NCI-H774 (cell line): ENCODE measurements around the gene GPR39.

Source experiments
- DNase-seq: peaks from one replicate; lab custom pipeline; 2025; lab: John Stamatoyannopoulos, UW

Gene GPR39

DNA sequence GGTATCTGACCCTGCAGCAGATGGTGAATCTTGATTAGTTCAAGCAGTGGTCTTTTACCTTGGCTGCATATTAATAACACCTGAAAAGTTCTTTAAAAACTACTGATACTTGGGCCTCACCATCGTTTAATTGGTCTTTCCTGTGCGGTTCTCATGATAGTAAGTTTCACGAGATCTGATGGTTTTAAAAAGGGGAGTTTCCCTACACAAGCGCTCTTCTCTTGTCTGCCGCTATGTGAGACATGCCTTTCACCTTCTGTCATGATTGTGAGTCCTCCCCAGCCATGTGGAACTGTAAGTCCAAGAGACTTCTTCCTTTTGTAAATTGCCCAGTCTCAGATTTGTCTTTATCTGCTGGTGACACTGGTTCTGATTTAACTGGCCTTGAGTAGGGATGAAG is 151.1 kb downstream of the GPR39 start:
- no peak for DNase-seq

DNA sequence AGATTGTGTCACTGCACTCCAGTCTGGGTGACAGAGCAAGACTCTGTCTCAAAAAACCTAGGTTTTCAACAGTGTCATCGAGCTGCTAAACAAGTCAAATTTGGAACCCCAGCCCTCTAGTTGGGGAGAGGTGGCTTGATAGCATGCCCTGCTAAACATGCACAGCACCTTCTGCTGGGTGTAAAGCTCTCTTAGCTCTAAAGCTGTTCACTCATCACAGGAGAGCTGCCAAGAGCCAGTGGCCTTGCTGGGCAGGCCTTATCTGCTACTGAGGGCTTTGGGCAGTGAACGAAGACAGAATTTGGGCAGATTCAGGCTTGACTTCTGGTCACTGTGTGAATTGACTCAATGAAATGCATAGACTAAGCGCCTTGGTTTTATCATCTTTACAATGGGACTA is 152.1 kb downstream of the GPR39 start:
- DNase-seq = no peak

DNA sequence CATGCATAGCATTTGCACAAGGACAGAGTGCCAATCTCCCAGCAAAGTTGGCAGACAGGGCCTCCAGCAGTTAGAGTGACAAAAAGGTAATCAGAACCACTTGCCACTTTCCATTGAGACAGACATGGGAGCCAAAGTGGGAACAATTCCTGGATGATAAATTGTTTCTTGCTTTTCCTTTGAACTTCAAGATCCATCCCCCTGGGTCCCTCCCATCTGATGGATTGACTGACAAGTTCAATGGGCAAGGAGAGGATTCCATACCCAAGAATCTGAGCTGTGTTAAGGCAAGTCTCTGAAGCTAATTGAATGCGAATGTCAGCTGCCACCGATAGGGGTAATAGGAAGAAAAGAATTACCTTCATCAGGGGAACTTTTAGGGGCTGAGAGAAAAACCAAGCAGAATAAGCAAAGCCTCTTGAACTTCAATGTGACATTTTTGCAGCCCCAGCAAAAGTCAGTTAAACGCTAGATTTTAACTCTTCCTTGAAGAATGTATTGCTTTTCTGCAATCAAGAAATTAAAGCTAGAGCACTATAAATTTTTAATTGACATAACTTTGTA is 156.9 kb downstream of the GPR39 start:
- no peak for DNase-seq

DNA sequence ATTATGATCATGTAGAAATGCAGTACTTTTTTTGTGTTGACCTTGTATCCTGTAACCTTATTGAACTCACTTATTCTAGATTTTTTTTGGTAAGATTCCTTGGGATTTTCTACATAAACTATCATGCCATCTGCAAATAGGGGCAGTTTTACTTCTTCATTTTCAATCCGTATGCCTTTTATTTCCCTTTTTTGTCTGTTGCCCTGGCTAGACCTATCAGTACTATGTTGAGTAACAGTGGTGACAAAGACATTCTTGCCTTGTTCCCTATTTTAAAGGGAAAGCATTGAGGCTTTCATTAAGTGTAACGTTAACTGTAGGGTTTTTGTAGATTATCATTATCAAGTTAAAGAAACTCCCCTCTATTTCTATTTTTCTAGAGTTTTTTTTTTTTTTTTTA is 161.1 kb downstream of the GPR39 start:
- no peak for DNase-seq

DNA sequence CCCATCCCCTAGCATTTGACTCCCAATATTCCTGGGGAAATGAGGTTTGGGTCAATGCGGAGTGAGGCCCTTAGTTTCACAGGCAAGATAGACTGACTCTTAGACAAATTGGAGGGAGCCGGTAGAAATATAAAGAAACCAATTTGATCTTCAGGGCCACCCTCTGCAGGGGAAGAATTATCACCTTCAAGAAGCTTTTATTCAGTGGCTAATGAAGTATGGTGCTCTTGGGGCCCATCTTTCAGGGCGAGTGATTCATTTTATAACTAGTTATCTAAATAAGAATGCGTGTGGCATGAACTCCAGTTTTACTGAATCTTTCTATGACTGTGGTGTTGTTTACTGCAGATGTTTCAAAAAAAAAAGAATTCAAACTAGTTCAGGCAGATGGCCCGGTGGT is 165.0 kb downstream of the GPR39 start:
- DNase-seq = no peak

DNA sequence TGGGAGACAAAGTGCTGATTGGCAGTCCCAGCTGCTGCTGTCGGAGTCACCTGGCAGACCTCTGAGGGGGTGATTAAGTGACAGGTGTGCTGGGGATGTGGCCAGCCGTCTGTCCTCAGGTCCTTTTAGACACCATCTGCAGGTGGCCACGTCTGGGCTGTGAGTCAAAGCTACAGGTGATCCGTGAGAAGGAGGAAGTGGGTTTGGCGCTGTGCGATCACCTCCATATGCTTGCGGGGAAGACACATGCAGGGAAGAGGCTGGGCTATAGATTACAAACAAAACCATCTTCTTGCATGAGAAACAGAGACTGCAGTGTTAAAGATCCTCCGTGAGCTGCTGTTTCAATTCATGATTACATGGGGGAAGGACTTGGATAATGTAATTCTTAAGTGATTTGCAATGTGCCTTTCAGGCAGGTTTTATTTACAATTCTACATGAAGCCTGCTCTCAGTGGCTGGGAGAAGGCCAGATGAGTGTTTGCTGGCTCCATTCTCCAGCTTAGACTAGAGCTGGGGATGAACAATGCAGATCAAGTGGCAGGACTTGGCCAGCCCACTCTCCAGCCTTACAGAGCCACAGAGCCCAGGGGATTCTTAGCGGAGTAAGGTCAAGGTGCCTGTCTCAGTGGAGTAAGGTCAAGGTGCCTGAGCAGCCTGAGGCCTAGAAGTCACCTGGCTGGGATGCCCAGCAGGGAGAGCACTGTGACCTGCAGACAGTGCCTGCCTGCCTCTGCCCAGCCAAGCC is 165.6 kb downstream of the GPR39 start:
- peak; percentile 95 for DNase-seq

DNA sequence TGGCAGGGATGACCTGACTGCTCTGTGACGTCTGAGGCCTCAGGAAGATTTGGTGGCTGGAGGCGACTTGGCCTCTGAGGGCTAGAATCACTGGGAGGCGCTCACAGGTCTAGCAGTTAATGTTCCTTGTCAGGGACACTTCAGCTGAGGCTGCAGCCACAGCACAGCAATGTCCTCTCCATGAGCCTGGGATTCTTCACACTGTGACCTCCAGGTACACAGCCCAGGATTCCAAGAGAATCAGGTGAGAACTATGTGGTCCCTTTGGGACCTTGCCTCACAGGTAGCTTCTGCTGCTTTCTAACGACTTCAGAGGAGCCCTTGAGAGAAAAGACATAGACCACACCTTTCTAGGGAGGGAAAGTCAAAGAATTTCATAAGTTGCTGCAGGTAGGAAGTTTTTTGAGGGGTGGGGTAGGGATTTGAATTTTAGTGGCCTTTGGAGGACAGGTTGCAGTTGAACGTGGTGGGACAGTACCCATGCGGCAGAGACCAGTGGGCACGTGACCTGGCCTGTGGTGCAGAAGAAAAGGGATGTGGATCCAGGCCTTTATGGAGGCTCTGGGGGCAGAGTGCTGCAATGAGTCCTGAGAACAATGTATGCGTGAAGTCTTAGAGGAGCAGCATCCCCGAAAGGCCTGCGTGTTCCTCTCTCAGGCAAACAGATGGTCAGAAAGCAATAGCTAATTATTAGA is 167.2 kb downstream of the GPR39 start:
- DNase-seq = no peak

DNA sequence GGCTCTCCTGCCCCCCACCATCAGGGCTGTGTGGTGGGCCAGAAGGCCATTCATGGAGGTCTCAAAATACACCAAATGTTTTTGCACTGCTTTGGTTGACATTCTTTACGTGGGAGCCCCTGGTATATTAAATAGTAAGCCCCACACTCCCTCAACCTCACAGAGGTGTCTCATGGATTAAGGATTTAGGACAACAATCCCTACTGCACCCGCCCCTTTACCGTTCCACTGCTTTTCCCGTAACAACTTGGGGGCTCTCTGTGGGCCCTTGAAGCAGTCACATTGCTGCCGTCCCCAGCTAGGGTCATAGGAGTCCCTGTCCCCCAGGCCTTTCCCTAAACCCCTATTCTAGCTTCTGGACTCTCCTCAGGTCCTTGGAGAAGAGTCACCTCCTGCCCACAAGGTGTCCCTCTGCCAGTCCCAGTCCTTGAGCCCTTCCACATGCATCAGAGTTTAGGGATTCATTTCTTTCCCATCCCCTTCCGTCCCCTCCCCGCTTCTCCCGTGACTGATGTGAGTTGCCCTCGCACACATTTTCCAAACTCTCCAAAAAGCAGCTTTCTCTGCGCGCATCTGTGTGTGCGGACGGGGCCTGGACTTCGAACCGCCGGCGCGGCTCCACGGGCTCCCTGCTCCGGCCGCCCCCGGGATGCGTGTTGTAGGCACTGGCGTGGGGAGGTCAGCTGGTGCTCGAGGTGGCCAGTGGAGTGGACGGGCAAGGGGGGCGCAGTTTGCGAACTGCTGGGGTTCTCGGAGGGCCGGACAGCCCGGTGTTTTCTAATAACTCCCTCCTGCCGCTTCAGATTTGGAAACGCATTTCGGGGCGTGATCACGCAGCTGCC is 168.6 kb downstream of the GPR39 start:
- DNase-seq = no peak

DNA sequence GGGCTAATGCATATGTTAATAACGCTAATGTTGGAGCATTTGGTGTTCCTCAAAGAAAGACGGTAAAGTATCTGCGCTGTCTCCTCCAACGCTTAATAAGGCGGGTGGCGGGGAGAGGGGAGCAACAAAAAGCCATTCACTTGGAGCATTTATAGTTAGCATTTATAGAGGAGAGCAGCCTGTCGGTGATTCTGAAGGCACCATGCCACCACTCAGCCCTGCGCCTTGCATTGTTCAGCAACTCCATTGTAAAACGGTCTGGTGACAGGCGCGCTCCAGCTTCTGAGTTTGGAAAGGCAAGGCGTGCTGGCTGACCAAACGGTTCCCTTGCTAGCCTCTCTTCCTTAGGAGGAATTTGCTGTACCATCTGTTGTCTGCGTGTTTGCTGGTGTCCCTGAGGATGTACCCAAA is 169.5 kb downstream of the GPR39 start:
- no peak for DNase-seq

DNA sequence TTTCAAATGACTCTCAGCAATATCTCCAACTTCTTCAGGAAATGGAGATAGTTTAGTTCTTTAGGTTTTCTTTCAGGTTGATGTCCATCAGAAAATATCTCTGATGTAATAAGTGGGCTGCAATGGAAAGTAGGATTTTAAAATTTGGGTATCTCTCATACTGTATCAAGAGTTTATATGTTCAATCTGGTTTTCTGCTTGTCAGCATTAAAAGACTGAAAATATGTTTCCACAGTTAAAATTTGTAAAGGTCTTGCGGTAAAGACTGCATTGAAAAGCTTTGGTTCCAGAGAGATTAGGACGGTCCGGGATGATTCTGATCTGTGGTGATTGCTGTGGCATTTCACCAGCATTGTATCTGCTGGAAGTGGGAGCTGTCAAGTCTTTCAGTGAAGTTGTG is 170.2 kb downstream of the GPR39 start:
- no peak for DNase-seq

DNA sequence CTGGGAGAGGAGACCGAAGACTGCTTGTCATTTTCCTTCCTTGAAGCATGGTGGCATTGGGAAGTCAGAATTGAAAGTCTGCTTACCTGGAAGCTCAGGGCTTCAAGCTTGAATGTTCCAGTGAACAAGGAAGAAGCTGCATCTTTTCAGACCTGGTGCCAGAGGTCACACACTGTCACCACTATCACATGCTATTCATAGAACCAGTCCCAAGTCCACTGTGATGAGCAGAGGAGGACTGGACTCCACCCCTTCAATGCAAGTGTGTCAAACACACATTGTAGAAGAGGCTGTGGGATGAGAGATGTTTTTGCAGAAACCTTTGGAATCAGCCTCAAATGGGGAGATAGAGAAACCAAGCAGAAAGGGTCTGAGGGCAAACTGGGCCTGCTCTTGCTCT is 172.0 kb downstream of the GPR39 start:
- no peak for DNase-seq

DNA sequence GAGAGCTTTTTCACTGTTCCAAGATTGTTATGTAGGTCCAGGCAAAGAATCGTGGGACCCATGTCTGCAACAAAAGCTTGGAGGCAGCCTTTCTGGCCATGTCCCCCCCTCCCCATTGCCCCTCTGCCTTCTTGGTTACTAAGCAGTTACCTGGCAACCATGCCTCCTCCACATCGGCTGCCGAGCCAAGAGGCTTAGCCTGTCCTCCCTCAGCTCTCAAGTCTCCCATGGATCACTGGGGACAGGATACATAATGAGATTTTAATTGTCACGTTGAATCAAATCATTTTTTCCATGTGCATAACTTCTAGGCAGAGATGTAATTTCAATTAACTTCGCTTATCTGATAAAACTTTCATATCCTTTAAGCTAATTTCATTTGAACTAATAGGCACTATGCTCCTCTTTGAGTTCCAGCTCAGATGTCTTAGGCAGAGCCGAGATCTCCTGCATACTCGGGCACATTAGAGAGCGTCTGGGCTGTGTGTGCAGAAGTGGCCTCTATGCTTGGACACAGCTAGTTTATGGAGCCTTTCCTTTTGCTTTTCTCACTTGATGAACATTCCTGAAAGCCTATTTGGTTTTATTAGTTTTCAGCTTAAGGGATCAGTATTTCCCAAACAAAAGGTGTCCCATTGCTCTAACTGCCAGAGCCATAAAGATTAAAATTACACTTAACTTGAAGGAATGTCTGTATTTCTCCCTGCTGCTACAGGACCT is 172.7 kb downstream of the GPR39 start:
- no peak for DNase-seq

DNA sequence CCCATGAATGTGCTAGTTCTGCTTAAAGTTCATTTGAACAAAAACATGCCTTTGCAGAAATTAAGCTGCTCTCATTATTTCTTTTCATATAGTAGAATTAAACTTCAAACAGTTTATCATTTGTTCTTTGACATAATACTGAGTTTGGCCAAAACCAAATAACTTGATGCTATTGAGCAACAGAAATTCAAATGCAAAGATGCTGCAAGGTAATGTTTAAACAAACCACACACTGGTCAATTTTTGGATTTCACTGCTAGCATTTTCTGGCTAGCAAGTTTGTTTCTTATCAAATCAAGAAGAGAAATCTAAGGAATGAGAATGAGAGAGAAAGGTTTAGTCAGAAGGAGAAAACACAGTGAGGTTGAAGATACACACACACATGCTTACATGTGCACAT is 173.4 kb downstream of the GPR39 start:
- DNase-seq = no peak

DNA sequence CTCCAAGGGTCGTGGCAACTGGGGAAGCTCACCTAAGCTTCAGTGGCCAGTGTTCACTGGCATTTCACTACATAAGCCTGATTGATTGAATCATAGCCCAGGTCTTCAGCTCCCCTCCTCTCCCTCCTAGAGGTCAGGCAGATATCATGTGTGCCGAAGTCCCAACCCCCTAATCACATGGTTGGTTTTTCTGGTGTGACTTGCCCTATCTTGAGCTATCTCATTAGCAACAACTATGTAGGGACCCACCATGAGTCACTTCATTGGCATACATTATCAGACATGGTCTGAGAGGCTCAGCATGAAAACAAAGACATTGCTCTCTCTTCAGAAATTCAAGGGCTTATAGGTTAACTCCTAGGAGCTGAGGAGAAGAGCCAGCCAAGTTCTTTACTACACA is 176.6 kb downstream of the GPR39 start:
- no peak for DNase-seq

DNA sequence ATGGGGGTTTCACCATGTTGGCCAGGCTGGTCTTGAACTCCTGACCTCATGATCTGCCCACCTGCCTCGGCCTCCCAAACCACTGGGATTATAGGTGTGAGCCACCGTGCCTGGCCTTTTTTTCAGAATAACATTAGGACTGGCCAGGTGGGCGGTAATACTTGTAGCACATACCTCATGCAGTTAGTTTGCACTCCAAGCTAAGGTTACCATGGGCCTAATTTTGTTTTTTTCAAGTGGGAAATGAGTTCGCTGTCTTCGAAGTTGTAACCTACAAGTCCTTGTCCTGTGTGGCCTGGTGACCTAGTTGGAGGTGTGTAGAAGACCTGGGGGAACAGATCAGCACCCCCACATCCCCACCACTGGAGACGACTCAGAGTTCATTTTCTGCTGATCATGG is 178.6 kb downstream of the GPR39 start:
- no peak for DNase-seq

DNA sequence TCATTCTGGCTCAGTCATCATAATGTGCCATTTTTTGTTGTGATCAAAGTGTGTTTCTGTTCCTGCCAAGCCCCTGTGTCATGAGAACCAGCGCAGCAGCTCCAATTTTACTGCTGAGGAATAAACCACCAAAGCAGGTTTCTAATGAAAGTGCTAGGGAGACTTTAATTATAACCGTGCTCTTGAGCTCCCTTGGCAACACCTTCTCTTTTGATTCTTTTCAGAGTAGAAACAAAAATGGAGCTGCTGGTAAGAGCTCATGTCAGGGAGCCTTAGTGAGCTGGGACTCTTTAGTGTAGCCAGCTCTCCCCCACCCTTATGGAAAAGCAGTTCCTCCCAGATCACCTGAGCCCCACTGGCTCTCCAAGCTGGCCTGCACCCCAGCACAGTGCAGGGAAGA is 179.1 kb downstream of the GPR39 start:
- DNase-seq = no peak

DNA sequence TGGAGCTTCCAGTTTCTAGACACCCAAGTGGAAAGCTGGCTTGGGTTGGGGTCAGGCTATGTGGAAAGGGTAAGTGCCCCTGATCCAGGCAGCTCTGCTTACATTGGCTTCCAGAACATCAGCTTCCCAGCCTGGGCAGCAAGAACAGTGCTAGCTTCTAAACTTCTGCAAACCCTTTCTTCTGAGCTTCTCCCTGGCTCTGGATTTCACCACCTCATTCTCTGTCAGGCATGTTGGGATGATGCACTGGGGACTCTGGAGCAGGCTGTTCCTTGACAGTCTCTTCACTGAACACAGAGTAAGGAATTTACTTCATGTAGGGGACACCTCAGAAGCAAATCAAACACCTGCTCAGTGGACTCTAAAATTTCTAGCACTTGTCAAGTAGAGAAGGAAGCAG is 180.6 kb downstream of the GPR39 start:
- DNase-seq = no peak

DNA sequence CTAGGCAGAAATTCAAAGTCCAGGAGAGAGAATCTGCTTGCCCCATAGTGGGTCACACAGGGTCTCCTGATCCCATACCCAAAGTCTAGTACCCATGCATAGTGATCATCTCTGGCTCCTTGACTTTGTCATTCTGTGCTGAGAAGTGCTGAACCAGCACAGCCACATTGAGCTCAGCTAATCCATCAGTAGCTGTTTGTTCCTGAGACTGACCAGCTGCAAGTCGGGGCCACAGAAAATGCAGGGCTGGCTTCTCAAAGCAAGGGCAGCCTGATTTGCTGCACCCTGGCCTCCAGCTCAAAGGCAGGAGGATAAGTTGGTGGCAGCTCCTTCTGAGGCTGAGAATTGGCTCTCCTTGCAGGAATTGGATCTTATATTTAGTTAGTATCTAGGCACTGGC is 181.2 kb downstream of the GPR39 start:
- no peak for DNase-seq

DNA sequence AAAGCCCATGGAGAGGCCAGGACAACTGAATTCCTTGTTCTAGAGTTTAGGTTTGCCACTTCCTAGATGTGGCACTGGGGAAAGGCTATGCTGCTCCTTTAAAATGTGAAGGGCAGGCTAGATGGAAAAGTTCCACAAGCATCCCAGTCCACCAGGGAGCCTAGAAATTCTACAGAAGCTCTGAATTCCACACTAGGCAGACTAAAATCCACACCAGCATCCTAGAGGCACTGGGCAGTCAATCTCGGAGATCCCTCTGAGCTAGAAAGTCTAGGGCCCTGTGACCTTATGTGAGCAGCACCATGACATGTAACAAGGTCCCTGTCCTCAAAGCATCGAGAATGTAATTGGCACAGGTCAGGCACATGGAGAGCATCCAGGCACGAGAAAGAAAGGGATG is 181.9 kb downstream of the GPR39 start:
- no peak for DNase-seq

DNA sequence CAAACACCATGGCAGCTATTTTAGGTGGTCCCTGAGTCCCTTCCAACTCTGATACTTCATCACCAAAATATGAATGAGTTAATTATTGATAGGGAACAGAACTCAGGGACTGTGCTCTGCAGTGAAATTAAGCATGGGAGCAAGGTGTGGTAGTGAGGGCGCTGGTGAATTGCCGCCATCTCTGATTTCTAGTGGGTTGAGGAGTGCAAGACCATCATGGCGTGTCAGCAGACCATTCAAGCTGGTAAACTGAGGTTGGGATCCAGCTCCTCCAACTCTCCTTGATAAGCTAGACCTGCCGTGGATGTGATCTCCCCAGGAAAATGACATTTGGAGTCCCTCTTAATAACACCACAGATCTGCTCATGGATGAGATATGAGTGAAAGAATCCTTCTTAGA is 183.0 kb downstream of the GPR39 start:
- DNase-seq = no peak

DNA sequence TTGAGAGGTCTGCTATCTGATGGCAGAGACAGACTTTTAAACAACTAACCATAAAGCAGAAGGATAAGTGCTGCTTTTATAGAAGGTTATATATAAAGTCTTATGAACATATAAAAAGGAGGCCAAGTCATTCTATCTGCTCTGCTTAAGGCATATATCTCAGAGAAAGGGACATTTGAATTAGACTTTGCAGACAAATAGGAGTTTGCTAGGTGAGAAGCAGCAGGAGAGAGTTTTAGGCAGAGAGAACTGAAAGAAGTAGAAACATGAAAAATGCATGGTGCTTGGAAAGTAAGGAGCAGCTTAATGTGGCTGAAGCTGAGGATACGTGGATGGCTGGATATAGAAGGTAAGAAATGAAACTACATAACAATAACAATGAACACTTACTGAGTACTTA is 188.0 kb downstream of the GPR39 start:
- DNase-seq = no peak
